T-helper 1 cell treated with Interleukin-12 subunit alpha and Interleukin-12 subunit beta and Interleukin-4 antibody, amounts not matched to agents 30 ng/mL and 1 ng/mL, for 36 hours (primary cell): ENCODE data around the gene KRTAP16-1. TPM values are rescaled to one million over a fixed set of nuclear protein-coding genes. Genes with fewer than 3 reads are reported as not detected.

Source experiments
- total RNA-seq: library from RNA; stranded (reverse); gene quantifications from 2 replicates; pipeline ENCODE4 v1.2.3, GENCODE V29; 2022

Gene KRTAP16-1
- total RNA-seq, 1 donor from 2014 or later: not detected

Other genes with a start within 250 kb of the KRTAP16-1 start
- gene KRTAP2-3, start 249.2 kb downstream of the KRTAP16-1 start, total RNA-seq: not detected in 2 replicates
- gene KRTAP2-4, start 243.4 kb downstream of the KRTAP16-1 start, total RNA-seq: not detected in 2 replicates
- not detected in 2 replicates for gene KRTAP4-7, start 225.2 kb downstream of the KRTAP16-1 start, total RNA-seq
- not detected in 2 replicates for gene KRTAP4-8, start 211.2 kb downstream of the KRTAP16-1 start, total RNA-seq
- gene KRTAP4-16, start 207.1 kb downstream of the KRTAP16-1 start, total RNA-seq: not detected in 2 replicates
- gene KRTAP4-9, start 203.9 kb downstream of the KRTAP16-1 start, total RNA-seq: not detected in 2 replicates
- gene KRTAP4-11, start 190.9 kb downstream of the KRTAP16-1 start, total RNA-seq: not detected in 2 replicates
- not detected in 2 replicates for gene KRTAP4-12, start 185.1 kb downstream of the KRTAP16-1 start, total RNA-seq
- gene KRTAP4-6, start 168.8 kb downstream of the KRTAP16-1 start, total RNA-seq: not detected in 2 replicates
- gene KRTAP4-5, start 159.5 kb downstream of the KRTAP16-1 start, total RNA-seq: not detected in 2 replicates
- not detected in 2 replicates for gene KRTAP4-4, start 148.6 kb downstream of the KRTAP16-1 start, total RNA-seq
- not detected in 2 replicates for gene KRTAP4-3, start 141.1 kb downstream of the KRTAP16-1 start, total RNA-seq
- gene KRTAP4-2, start 131.1 kb downstream of the KRTAP16-1 start, total RNA-seq: not detected in 2 replicates
- not detected in 2 replicates for gene KRTAP4-1, start 124.4 kb downstream of the KRTAP16-1 start, total RNA-seq
- not detected in 2 replicates for gene KRTAP9-1, start 119.4 kb downstream of the KRTAP16-1 start, total RNA-seq
- gene KRTAP9-2, start 82.7 kb downstream of the KRTAP16-1 start, total RNA-seq: not detected in 2 replicates
- not detected in 2 replicates for gene KRTAP9-3, start 76.9 kb downstream of the KRTAP16-1 start, total RNA-seq
- gene KRTAP9-8, start 71.3 kb downstream of the KRTAP16-1 start, total RNA-seq: not detected in 2 replicates
- gene KRTAP9-4, start 59.6 kb downstream of the KRTAP16-1 start, total RNA-seq: not detected in 2 replicates
- gene KRTAP9-9, start 53.9 kb downstream of the KRTAP16-1 start, total RNA-seq: not detected in 2 replicates
- not detected in 2 replicates for gene KRTAP9-6, start 43.9 kb downstream of the KRTAP16-1 start, total RNA-seq
- not detected in 2 replicates for gene KRTAP9-7, start 33.6 kb downstream of the KRTAP16-1 start, total RNA-seq
- gene KRTAP29-1, start 6.5 kb downstream of the KRTAP16-1 start, total RNA-seq: not detected in 2 replicates
- not detected in 2 replicates for gene KRTAP17-1, start 6.4 kb upstream of the KRTAP16-1 start, total RNA-seq
- gene KRT33A, start 41.5 kb upstream of the KRTAP16-1 start, total RNA-seq: not detected in 2 replicates
- gene KRT33B, start 60.5 kb upstream of the KRTAP16-1 start, total RNA-seq: not detected in 2 replicates
- gene KRT34, start 73.0 kb upstream of the KRTAP16-1 start, total RNA-seq: not detected in 2 replicates
- gene KRT31, start 88.3 kb upstream of the KRTAP16-1 start, total RNA-seq: not detected in 2 replicates
- gene KRT37, start 115.3 kb upstream of the KRTAP16-1 start, total RNA-seq: not detected in 2 replicates
- not detected in 2 replicates for gene KRT38, start 131.7 kb upstream of the KRTAP16-1 start, total RNA-seq
- gene KRT32, start 158.1 kb upstream of the KRTAP16-1 start, total RNA-seq: not detected in 2 replicates
- gene KRT35, start 171.8 kb upstream of the KRTAP16-1 start, total RNA-seq: not detected in 2 replicates
- not detected in 2 replicates for gene KRT36, start 180.6 kb upstream of the KRTAP16-1 start, total RNA-seq
- gene KRT13, start 196.3 kb upstream of the KRTAP16-1 start, total RNA-seq: not detected in 2 replicates
- not detected in 2 replicates for gene KRT15, start 209.6 kb upstream of the KRTAP16-1 start, total RNA-seq
- not detected in 2 replicates for gene KRT19, start 219.0 kb upstream of the KRTAP16-1 start, total RNA-seq